Stimulated activated CD4-positive, alpha-beta T cell treated with anti-CD3 and anti-CD28 coated beads, Interleukin-4, amount 100 ng/mL, for 4 hours (primary cell): ENCODE results near the gene LRP1B.

ENCODE experiments used
- DNase-seq, 2 experiments: peaks; one replicate each; pipeline ENCODE4 v3.0.0-alpha.2; 2020

The LRP1B gene

DNA sequence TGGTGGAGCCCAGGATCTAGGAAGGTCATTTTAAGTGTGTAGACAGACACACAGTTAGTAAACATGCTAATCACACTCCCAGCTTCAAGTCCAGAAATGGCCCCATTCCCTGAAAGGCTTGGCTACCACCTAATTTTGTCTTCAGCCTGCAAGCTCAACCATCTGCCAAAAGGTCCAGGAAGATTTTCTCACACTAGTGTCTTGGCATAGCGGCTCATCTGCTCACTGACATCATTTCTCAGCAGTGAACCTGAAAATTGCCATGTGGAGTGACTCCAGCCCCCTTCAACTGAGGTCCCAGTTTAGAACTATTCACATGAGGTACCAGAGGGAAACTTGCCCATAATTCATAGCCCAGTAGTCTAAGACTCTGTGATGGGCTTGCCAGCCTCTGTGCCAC lies 748.9 kb downstream of the LRP1B start:
- DNase-seq, result no peak

DNA sequence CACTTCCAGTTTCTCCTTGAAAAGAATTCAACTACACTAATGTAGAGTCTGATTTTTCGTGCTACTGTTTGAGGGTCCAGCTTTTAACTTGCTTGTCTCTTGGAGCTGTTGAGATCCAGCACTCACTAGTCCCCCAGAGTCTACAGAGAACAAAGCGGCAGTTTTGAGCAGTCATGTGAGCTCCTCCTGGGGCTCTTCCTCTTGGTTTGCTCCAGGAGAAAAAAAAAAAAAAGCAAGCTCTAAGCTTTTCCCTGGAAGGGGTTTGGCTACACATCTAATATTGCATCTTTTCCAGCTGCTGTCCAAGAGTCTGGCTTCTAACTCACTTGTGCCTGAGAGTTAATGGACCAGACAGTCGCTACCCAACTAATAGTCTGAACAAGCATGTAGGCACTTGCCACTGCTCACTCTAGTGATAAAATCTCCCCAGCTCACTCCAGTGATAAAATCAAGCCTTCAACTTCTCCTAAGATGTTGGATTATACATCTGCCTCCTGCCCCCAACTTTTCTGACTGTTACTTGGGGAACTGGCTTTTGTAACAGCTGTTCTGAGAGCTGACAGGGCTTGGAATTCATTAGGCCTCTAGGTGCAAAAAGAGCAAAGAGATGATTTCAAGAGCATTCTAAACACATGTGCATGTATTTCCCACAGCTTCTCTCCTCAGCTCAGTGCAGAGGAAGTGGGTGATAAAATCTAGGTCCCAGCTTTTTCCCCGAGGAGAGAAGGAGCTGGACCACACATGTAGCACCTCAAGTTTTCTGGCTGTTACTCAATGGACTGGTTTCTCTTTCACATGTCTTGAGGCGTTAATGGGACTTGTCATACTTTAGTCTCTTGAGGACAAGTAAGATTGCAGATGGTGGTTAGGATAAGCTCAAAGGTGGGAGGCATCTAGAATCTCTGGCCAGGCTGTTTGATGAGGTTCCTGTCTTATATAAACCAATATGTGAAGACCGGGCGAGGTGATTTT lies 750.5 kb downstream of the LRP1B start:
- DNase-seq, result no peak

GRCh38 chr2:141364821-141365220 lies 766.0 kb downstream of the LRP1B start:
- DNase-seq, result no peak

GRCh38 chr2:141362311-141362710 lies 768.5 kb downstream of the LRP1B start:
- DNase-seq, result no peak

GRCh38 chr2:141348481-141348880 lies 782.3 kb downstream of the LRP1B start:
- no peak for DNase-seq

GRCh38 chr2:141341444-141341843 lies 789.4 kb downstream of the LRP1B start:
- DNase-seq, result no peak

- no peak for DNase-seq
These were observed 799.7 kb downstream of the LRP1B start for GRCh38 chr2:141331127-141331526.

DNA sequence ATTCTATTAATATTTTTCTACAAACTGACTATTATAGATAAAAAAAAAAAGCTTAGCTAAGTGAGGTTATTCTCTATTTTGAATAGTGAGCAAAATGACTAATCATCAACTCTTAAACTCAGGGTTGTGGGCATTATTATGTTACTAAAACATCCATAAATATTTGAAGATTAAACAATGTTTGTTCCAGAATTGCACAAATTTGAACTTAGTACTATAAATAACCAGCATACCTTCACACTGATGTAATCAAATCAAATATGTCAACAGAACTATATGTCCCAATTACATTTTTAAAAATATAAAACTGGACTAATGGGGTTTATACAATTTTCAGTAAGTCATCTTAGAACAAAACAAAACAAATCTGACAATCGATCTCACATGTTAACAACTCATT lies 800.9 kb downstream of the LRP1B start:
- DNase-seq, result no peak

GRCh38 chr2:141323571-141323970 lies 807.2 kb downstream of the LRP1B start:
- no peak for DNase-seq

DNA sequence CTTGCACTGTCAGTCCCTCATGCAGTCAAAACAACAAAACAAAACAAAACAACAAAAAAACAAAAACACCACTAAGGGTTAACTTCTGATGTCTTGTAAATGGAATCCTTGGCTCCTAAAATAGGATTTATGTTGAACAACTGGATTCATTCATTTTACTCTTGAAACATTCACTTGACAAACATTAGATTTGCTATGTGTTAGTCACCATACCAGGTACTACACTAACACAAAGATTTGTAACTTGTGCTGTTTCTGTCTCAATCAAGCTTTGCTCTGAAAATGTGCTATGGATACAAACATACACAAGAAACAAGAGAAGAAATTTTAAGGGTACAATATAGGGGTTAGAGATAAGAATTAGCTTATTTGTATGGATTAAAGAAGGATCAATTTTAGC lies 812.8 kb downstream of the LRP1B start:
- DNase-seq, result no peak

DNA sequence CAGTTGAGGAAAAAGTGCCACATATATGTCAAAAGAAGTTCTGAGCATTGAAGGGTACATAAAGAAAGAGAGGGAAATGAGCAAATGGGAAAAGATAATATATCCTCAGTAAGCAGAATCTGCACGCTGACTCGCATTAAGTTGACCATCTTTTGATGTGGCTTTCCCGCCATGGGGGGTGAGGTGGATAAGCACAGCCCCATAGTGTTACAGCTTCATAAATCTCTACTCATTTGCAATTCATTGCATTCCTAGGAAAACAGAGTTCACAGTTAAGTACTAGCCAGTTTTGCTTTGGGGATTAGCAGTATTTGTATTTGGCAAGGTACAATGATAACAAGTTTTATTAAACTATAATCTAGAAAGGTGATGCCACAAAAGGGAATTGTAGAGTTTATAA lies 814.2 kb downstream of the LRP1B start:
- DNase-seq, result no peak

- DNase-seq, result no peak
These were observed 814.7 kb downstream of the LRP1B start for GRCh38 chr2:141316103-141316502.

DNA sequence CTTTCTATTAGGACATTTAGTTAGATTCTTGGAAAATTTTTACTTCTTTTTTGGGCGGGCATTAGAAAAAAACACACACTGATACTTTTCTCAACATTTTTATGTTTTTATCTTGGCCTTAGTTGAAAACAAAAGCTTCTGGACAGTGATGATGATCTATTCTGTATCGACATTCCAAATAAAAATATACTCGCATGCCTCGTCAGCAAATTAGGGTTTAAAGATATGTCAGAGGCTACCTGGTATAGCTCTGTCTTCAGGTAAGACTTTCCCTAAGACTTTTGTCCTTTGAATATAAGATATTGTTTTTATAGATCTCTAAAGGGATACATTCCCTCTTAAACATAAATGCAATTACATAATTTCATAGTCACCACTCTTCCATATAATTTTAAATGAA lies 816.8 kb downstream of the LRP1B start:
- no peak for DNase-seq

- no peak for DNase-seq
These were observed 819.4 kb downstream of the LRP1B start for GRCh38 chr2:141311430-141311829.

GRCh38 chr2:141306368-141306767 lies 824.4 kb downstream of the LRP1B start:
- no peak for DNase-seq

DNA sequence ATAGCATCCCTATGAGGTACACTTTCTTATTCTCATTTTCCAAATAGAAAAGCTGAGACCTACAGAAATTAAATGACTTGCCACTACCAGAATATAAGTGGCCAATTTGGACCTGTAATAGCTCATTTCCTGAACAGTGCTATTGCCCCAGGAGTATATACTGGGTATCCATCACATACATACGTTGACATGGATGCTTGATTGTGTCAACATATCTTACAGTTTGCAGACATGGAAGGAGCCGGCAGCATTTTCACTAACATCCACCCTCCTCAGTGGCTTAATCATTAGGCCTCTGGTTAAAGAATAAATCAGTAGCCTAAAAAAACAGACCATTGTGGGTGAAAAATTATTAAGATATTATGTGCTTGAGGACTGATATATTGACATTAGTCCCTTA lies 829.3 kb downstream of the LRP1B start:
- DNase-seq, result no peak

- DNase-seq, result no peak
These were observed 850.8 kb downstream of the LRP1B start for GRCh38 chr2:141280037-141280436.

GRCh38 chr2:141271346-141271745 lies 859.5 kb downstream of the LRP1B start:
- DNase-seq, result no peak

DNA sequence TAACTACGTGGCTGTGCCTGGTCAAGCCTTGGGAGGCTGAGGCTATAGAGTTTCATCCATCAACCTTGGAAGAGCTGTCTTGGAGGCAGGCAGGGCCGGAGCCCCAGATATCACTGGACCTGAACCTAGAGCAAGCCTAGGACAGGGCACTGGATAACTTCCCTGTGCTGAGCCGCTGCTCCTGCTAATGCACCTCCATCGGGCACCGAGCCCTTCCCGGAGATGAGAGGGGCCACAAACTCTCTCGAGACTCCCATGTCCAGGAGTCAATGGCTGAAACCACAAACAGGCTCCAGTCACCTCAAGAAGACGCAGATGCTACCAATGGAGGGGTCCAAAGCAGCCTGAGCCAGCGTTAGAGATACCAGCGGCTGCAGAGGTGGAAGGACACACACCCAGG lies 866.0 kb downstream of the LRP1B start:
- no peak for DNase-seq

DNA sequence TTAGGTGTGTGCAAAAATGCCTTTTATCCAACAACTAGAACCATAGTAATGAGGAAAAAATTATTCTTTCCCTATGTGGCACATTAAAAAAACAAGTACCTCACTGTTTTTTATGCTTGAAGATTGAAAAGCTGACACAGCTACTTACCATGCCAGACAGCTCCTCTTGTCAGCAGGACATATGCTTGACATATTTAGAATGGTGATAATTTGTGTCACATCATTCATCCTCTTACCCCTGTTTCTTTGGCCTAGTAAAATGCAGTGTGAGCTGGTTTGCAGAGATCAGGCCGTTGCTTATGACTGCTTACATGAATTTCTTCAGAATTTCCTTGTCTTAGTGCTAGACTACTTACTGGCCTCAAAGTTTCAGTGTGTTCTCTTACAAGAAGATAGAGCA lies 869.9 kb downstream of the LRP1B start:
- no peak for DNase-seq

- DNase-seq, result no peak
These were observed 871.1 kb downstream of the LRP1B start for GRCh38 chr2:141259683-141260082.

GRCh38 chr2:141242008-141242407 lies 888.8 kb downstream of the LRP1B start:
- no peak for DNase-seq

- no peak for DNase-seq
These were observed 904.3 kb downstream of the LRP1B start for GRCh38 chr2:141226560-141226959.

DNA sequence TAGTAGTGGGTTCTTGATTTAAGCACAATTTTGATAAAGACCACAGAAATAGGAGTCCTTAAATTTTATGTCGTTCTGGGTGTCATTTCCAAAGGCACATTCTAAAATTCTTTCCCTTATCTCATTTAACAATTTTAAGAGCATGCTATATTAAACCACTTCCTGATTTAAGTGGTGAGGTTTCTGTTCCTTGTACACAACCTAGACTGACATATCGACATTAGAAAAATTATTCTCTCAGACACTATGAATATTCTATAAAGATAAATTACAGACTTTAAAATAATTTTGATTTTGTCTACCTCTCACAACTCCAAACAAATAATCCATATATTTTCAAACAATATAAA lies 923.8 kb downstream of the LRP1B start:
- DNase-seq, result no peak

DNA sequence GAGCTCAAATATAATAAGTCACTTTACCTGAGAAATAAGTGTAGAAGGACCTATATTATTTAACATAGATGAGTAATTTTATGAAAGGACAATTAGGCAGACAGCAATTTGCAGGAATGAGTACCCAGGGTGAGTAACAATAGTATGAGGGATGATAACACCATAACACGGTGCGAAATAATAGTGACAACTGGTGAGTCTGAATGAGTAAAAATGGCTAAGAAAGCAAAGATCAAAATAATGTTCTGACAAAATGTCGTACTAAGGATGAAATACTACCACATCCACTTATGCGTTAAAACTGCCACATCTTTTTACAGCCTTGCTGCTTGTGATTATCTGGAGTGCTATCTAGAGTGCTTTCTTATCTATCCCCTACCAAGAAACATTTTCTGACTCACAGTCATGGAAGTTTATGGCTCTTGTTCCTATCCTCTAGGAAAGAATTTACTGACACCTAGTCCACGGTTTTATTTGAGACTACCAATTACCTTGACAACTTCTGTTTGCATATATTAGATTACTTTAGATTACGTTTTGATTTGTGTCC lies 929.7 kb downstream of the LRP1B start:
- DNase-seq, result no peak
